Measurements from ENCODE around the gene IFITM5.

IFITM5 gene

DNA sequence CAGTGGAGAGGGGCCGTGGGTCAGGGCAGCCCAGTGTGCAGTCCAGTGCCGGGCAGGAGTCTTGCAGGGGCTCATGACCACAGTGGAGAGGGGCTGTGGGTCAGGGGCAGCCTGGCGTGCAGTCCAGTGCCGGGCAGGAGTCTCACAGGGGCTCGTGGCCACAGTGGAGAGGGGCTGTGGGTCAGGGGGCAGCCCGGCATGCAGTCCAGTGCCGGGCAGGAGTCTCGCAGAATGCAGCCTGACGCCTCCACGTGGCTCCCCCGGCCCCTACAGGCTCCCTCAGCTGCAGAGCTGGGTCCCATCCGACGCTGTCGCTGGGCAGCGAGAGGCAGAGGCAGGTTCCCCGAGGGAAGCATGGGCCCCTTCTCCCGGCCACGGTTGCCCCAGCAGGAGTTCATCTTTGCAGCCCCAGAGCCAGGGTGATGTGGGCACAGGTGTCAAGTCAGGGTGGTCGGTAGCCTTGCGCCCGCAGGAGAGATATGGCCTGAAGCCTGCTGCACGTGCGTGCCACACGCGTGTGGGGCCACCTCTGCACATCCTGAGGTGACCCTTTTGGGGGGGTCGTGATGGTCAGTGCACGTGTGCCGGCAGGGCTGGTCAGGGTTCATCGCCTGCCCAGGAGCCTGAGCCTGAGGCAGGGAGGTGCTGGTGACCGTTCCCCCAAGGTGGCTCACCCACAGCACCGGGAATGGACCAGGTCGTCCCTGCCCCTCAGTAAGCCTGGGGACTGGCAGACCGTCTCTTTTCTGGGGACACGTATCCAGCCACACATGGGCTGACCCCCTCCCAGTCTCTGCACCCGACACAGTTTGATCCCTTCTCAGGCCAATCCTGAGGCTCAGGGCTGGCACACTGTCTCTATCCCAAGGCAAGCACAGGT is 2.9 kb downstream of the IFITM5 start:
- H3K9ac ChIP-seq (ENCODE audit: low read depth, low read length) = no peak overlapping the region
- peaks cover 36% of the 10 kb centered on the region for H3K27me3 ChIP-seq (ENCODE audit: control insufficient read depth, insufficient read depth, low read length)
- no peak overlapping the region for H3K4me2 ChIP-seq (ENCODE audit: low read length)
- peaks cover 5% of the 10 kb centered on the region for H3K4me1 ChIP-seq (ENCODE audit: control insufficient read depth, insufficient read depth, low read length)
- no peak overlapping the region for H3K4me3 ChIP-seq (ENCODE audit: low read length)
- no peaks in the 10 kb centered on the region for H3K9me3 ChIP-seq (replicated peaks; ENCODE audit: low read length)
- H3K36me3 ChIP-seq (ENCODE audit: insufficient read depth, low read length) = no peaks in the 10 kb centered on the region

DNA sequence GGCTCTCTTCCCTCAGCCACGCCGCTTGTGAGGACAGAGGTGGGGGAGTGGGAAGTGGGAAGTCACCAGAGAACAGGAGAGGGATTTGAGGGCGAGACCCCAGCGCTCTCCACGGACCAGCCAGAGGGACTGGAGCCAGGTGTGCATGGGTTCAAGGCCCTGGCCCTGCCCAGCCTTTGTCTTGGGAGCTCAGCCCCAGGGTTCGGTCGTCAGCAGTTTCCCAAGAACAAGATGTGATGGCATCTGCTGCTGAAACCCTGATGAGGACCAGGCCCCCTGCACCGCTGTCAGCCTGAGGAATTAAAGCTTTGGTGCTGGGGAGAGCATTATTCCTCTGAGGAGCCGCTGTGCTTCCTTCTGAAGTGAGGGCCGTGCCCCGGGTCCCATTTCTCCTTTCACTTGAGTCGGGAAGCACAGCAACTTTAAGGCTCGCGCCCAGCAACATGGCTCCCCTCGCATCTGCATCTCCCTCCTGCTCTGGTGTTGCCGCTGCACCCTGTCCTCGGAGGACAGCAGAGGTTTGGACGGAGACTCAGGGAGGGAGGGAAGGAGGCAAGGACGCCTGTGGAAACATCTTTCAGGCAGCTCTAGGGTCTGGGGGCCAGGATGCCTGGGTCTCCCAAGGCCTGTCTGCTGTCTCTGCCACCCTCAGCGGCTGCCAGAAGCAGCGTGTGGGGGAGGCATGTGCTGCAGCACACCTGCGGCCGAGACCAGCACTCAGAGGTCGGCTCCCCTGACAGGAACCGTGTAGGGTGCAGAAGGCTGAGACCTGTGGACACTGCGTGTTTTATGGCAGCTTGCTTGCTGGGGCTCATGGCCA is 3.8 kb downstream of the IFITM5 start:
- Histone ChIP-seq H3K27me3 (ENCODE audit: control insufficient read depth, insufficient read depth, low read length) (peaks cover 33% of the 10 kb centered on the region), H3K9me3 (replicated peaks; ENCODE audit: low read length) (no peaks in the 10 kb centered on the region), H3K36me3 (ENCODE audit: insufficient read depth, low read length) (no peaks in the 10 kb centered on the region), H3K9ac (ENCODE audit: low read depth, low read length) (no peak overlapping the region), H3K4me3 (ENCODE audit: low read length) (no peak overlapping the region), H3K4me2 (ENCODE audit: low read length) (no peak overlapping the region), H3K4me1 (ENCODE audit: control insufficient read depth, insufficient read depth, low read length) (peaks cover 5% of the 10 kb centered on the region)

DNA sequence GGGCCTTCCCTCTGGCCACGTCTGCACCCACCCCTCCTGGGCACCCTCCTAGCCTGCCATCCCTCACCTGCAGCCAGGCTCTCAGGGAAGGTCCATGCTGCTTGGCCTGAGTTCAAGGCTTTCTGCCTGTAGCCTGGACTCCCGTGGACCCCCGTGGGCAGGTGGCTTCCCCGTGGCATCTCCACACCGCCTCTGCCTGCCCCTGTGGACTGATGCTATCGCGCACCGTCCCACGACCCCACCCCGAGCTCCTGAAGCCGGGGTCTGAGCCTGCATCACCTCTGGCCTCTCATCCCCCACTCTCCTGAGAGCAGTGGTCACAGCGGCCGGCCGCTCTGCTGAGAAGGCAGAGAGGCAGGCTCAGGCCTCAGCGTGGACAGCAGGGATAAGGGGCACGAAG is 4.5 kb downstream of the IFITM5 start:
- H3K4me3 ChIP-seq (ENCODE audit: low read length) = no peak overlapping the region
- H3K4me1 ChIP-seq (ENCODE audit: control insufficient read depth, insufficient read depth, low read length) = no peaks in the 10 kb centered on the region
- no peaks in the 10 kb centered on the region for H3K36me3 ChIP-seq (ENCODE audit: insufficient read depth, low read length)
- no peaks in the 10 kb centered on the region for H3K9me3 ChIP-seq (replicated peaks; ENCODE audit: low read length)
- peaks cover 26% of the 10 kb centered on the region for H3K27me3 ChIP-seq (ENCODE audit: control insufficient read depth, insufficient read depth, low read length)
- no peak overlapping the region for H3K4me2 ChIP-seq (ENCODE audit: low read length)
- H3K9ac ChIP-seq (ENCODE audit: low read depth, low read length) = no peak overlapping the region

DNA sequence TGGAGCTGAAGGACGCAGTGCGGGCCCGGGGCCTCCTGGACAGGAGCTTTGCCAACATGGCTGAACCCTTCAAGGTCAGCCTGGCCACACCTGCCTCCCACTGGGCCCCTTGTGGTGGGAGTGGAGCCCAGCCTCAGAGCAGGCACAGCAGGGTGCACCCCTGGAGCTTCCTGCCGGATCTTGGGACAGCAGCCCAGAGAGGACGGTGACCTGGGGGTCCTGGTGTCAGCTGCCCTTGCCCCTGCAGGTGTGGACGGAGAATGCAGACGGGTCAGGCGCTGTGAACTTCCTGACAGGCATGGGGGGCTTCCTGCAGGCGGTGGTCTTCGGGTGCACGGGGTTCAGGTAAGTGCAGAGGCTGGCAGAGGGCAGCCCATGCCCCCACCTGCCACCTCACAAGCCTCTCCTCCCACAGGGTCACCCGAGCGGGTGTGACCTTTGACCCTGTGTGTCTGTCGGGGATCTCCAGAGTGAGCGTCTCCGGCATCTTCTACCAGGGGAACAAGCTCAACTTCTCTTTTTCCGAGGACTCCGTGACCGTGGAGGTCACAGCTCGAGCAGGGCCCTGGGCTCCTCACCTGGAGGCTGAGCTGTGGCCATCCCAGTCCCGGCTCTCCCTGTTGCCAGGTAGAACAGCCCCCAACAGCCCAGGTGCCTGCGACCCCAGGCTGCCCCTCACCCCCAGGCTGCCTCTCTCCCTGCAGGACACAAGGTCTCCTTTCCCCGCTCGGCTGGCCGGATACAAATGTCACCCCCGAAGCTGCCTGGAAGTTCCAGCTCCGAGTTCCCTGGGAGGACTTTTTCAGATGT is 5.3 kb downstream of the IFITM5 start:
- H3K4me1 ChIP-seq (ENCODE audit: control insufficient read depth, insufficient read depth, low read length) = no peaks in the 10 kb centered on the region

DNA sequence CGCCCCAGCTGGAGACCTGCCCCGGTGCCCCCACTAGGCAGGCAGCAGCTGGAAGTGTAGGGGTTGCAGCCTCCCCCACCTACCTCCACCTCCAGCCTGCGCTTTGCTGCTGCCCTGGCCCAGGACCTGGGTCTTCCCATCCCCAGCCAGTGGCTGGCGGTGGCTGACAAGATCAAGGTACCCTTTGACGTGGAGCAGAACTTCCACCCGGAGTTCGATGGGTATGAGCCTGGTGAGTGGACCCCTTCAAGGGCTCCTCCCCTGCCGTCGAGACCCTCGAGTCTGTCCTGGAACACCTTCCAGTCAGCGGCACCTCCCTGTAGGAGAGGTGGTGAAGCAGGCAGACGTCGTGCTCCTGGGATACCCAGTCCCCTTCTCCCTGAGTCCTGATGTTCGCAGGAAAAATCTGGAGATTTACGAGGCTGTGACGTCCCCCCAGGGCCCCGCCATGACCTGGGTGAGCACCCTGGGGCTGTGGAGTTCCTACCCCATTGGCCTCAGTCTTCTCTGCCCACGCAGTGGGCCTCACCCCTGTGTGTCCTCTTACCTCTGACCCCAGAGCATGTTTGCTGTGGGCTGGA is 6.0 kb downstream of the IFITM5 start:
- H3K9me3 ChIP-seq (replicated peaks; ENCODE audit: low read length) = no peaks in the 10 kb centered on the region
- H3K4me2 ChIP-seq (ENCODE audit: low read length) = no peak overlapping the region
- no peaks in the 10 kb centered on the region for H3K36me3 ChIP-seq (ENCODE audit: insufficient read depth, low read length)
- peaks cover 2% of the 10 kb centered on the region for H3K4me1 ChIP-seq (ENCODE audit: control insufficient read depth, insufficient read depth, low read length)
- no peak overlapping the region for H3K9ac ChIP-seq (ENCODE audit: low read depth, low read length)
- H3K4me3 ChIP-seq (ENCODE audit: low read length) = no peak overlapping the region
- H3K27me3 ChIP-seq (ENCODE audit: control insufficient read depth, insufficient read depth, low read length) = peaks cover 23% of the 10 kb centered on the region

More for the DNA sequence above, 5.3 kb downstream of the IFITM5 start:
- Histone ChIP-seq H3K4me3 (ENCODE audit: low read length) (no peak overlapping the region), H3K27me3 (ENCODE audit: control insufficient read depth, insufficient read depth, low read length) (peaks cover 24% of the 10 kb centered on the region), H3K9me3 (replicated peaks; ENCODE audit: low read length) (no peaks in the 10 kb centered on the region), H3K9ac (ENCODE audit: low read depth, low read length) (no peak overlapping the region), H3K4me2 (ENCODE audit: low read length) (no peak overlapping the region), H3K36me3 (ENCODE audit: insufficient read depth, low read length) (no peaks in the 10 kb centered on the region)

DNA sequence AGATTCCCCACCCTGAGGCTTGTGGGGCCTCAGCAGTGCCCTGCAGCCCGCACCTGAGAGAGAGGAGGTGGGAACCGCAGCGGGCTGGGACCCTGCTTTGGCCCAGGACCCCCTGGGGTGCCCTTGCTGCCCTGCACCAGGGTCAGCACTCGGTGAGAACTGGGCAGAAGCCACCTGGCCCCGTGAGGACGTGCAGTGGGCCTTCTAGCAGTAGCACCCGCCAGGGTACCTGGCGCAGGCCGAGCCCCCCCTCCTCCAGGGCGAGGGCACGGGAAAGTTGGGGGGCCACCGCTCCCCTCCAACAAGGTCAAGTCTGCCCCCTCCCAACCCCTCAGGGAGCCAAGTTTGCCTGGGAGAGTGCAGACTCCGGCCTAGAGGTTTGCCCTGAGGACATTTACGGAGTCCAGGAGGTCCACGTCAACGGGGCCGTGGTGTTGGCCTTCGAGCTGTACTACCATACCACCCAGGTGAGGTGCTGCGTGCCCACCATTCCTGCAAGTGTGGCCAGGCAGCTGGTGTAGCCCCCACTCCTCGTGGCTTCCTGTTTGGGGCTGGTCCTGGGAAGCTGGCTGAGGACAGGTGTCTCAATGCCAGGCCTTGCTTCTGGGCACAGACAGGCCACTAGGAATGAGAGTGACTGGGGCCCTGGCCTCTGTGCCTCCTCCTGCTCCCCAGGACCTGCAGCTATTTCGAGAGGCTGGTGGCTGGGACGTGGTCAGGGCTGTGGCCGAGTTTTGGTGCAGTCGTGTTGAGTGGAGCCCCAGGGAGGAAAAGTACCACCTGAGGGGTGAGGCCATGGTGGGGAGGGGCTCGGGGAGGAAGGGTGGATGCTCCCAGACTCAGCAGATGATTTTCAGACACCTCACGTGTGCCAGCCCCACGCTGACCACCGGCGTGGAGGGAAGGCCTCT is 6.9 kb downstream of the IFITM5 start:
- peaks cover 24% of the 10 kb centered on the region for H3K27me3 ChIP-seq (ENCODE audit: control insufficient read depth, insufficient read depth, low read length)
- H3K4me3 ChIP-seq (ENCODE audit: low read length) = no peak overlapping the region
- no peak overlapping the region for H3K4me2 ChIP-seq (ENCODE audit: low read length)
- H3K4me1 ChIP-seq (ENCODE audit: control insufficient read depth, insufficient read depth, low read length) = peaks cover 6% of the 10 kb centered on the region
- H3K9ac ChIP-seq (ENCODE audit: low read depth, low read length) = no peak overlapping the region
- no peaks in the 10 kb centered on the region for H3K36me3 ChIP-seq (ENCODE audit: insufficient read depth, low read length)
- no peaks in the 10 kb centered on the region for H3K9me3 ChIP-seq (replicated peaks; ENCODE audit: low read length)

DNA sequence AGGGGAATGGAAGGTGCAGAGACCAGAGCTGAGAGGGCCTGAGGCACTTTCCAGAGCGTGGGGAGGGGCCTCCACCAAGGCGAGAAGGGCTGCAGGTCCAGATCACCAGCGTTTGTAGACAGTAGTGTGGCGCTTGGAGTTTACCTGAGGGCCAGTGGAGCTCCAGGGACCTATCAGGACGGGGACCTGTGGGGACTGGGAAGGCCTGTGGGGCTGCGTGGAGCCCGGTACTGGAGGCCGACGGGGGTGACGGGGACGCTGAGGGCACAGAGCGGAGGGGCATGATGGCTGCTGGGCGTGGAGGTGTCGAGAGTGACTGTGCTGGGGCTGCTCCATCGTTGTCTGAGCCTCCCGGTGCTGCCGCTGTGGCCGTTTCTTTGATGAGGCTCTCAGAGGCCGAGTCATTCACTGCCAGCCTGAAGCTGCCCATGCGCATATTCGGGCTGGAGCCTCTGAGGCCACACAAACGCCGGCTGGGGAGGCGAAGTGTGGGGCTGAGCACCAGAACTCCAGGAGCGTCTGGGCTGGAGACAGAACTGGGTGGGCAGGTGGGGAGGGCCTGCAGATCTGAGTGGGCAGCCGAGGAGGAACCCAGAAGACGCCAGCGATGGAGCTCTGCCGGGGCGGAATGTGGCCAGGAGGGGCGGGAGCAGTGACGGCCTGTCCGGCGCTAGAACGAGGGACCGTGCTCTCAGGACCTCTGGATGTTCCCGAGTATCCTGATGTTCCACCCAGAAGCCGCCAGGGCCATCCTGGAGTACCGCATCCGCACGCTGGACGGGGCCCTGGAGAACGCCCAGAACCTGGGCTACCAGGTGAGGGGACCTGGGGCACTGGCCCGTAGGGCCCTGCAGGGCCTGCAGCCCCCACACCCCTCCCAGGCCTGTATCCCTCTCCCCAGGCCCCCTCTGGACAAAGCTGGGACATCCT is 7.8 kb downstream of the IFITM5 start:
- Histone ChIP-seq H3K27me3 (ENCODE audit: control insufficient read depth, insufficient read depth, low read length) (peaks cover 26% of the 10 kb centered on the region), H3K36me3 (ENCODE audit: insufficient read depth, low read length) (no peaks in the 10 kb centered on the region), H3K4me2 (ENCODE audit: low read length) (no peak overlapping the region), H3K4me3 (ENCODE audit: low read length) (no peak overlapping the region), H3K4me1 (ENCODE audit: control insufficient read depth, insufficient read depth, low read length) (peaks cover 6% of the 10 kb centered on the region), H3K9me3 (replicated peaks; ENCODE audit: low read length) (no peaks in the 10 kb centered on the region), H3K9ac (ENCODE audit: low read depth, low read length) (no peak overlapping the region)

DNA sequence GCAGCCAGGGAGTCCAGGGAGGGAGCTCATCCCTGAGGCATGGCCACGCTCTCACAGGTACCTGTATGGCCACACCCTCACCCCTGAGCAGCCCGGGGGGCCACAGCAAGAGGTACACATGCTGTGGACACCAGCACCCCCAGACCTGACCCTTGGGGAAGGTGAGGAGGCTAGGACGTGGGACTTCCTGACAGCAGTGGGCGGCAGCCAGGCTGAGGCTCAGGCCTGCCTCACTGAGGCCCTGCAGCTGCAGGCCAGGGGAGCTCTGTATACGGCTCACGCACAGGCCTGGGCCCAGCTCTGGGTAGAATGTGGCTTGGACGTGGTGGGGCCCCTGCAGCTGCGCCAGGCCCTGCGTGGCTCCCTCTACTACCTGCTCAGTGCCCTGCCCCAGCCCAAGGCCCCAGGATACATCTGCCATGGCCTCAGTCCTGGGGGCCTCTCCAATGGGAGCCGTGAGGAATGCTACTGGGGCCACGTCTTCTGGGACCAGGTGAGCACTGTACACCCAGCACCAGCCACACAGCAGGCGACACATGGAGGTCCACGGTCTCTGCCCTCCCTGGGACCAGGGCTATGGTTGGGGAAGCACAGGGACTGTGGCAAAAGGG is 8.6 kb downstream of the IFITM5 start:
- H3K9ac ChIP-seq (ENCODE audit: low read depth, low read length) = no peak overlapping the region
- H3K27me3 ChIP-seq (ENCODE audit: control insufficient read depth, insufficient read depth, low read length) = peaks cover 21% of the 10 kb centered on the region
- H3K4me3 ChIP-seq (ENCODE audit: low read length) = no peak overlapping the region
- peaks cover 6% of the 10 kb centered on the region for H3K4me1 ChIP-seq (ENCODE audit: control insufficient read depth, insufficient read depth, low read length)
- H3K36me3 ChIP-seq (ENCODE audit: insufficient read depth, low read length) = no peaks in the 10 kb centered on the region
- no peak overlapping the region for H3K4me2 ChIP-seq (ENCODE audit: low read length)
- H3K9me3 ChIP-seq (replicated peaks; ENCODE audit: low read length) = no peaks in the 10 kb centered on the region

DNA sequence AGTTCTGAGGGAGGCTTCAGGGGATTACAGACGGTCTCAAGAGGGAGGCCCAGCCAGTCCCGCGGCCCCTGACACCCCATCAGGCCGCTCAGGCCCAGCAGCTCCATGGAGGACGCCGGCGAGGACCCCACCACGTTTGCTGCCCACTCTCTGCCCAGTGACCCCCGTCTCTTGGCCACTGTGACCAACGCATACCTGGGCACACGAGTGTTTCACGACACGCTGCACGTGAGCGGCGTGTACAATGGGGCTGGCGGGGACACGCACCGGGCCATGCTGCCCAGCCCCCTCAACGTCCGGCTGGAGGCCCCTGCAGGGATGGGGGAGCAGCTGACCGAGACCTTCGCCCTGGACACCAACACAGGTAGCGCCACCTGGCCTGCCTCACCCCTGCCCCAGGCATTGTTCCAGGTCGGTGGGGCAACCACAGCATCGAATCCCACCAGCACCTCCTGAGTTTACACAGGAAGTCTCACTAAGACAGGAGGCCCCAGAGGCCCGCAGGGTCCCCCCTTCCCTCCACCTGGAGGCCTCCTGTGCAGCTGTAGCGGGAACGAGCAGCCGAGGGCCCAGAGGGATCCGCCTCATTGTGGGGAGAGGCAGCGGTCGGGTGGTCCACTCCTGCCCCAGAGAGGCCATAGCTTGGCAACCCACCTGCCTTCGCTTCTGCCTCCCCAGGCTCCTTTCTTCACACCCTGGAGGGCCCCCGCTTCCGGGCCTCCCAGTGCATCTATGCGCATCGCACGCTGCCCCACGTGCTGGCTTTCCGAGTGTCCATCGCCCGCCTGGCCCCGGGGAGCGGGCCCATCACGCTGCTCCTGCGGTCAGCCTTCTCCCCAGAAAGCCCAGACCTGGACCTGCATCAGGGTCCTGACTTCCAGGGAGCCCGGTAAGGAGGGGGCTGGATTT is 9.4 kb downstream of the IFITM5 start:
- Histone ChIP-seq H3K9ac (ENCODE audit: low read depth, low read length) (no peak overlapping the region), H3K36me3 (ENCODE audit: insufficient read depth, low read length) (no peaks in the 10 kb centered on the region), H3K4me2 (ENCODE audit: low read length) (peak overlapping the region; percentile 29), H3K9me3 (replicated peaks; ENCODE audit: low read length) (no peaks in the 10 kb centered on the region), H3K4me1 (ENCODE audit: control insufficient read depth, insufficient read depth, low read length) (peaks cover 6% of the 10 kb centered on the region), H3K27me3 (ENCODE audit: control insufficient read depth, insufficient read depth, low read length) (peaks cover 17% of the 10 kb centered on the region), H3K4me3 (ENCODE audit: low read length) (no peak overlapping the region)

Measured in skeletal muscle satellite cell (primary cell).